Stomach (tissue), 9 donors: Measurements from ENCODE around the gene ZNRF3. TPM values are rescaled to one million over a fixed set of nuclear protein-coding genes. Genes with fewer than 3 reads are reported as not detected.
"Not testable (repeated sequence)": the region's sequence is repeated elsewhere in the genome, so short reads cannot be mapped to it uniquely, and the experiment has no call there.

Experiments used
- DNase-seq, 2 donors: peaks; one replicate each; pipeline versions ENCODE4 v3.0.0 to v3.0.0-alpha.2; 2013 to 2019
- H3K27ac ChIP-seq, 5 donors: fragments of 200-600 bp in 4 of 5; sonication (generic) in 4 of 5; one replicate each; pipeline ENCODE4 v1.5.1; 2013 to 2019; ENCODE audit warnings: mild to moderate bottlenecking in 1 of 5, moderate library complexity in 1 of 5
- H3K27me3 ChIP-seq, 3 donors: fragments of 200-600 bp; sonication (generic); one replicate each; pipeline ENCODE4 v1.5.1; 2017 to 2019; ENCODE audit warnings: mixed run types in 1 of 3
- H3K36me3 ChIP-seq, 4 donors: fragments of 200-600 bp; sonication (generic); 1 replicate in 3 of 4; 2 replicates in 1 of 4; pipeline ENCODE4 v1.5.1; 2016 to 2019
- H3K4me1 ChIP-seq, 4 donors: fragments of 200-600 bp; sonication (generic); one replicate each; pipeline ENCODE4 v1.5.1; 2016 to 2019
- H3K4me3 ChIP-seq, 4 donors: fragments of 200-600 bp; sonication (generic) in 3 of 4; one replicate each; pipeline ENCODE4 v1.5.1; 2016 to 2019; ENCODE audit warnings: mild to moderate bottlenecking in 1 of 4
- H3K9me3 ChIP-seq, 4 donors: fragments of 200-600 bp; sonication (generic); one replicate each; pipeline ENCODE4 v1.5.1; 2016 to 2019
- CTCF ChIP-seq, 7 experiments: fragments of 450-650 bp in 4 of 7; fragments of 200-600 bp in 3 of 7; sonication (generic) in 3 of 7; IDR thresholded peaks; one replicate each; pipeline ENCODE4 v1.5.1; 2016 to 2019; ENCODE audit warnings: antibody characterized with exemption in 7 of 7, control low read depth in 2 of 7, mild to moderate bottlenecking in 1 of 7
- EP300 ChIP-seq: sonication (generic); formaldehyde crosslinking; IDR thresholded peaks from one replicate; pipeline ENCODE4 v1.6.1; 2017; ENCODE audit warnings: antibody characterized with exemption
- POLR2A ChIP-seq, 4 donors: fragments of 450-650 bp; IDR thresholded peaks; one replicate each; pipeline ENCODE4 v1.6.1; 2016; ENCODE audit warnings: antibody characterized with exemption in 4 of 4, control low read depth in 2 of 4, mild to moderate bottlenecking in 1 of 4, moderate library complexity in 1 of 4
- POLR2AphosphoS5 ChIP-seq, 3 donors: sonication (generic); formaldehyde crosslinking; IDR thresholded peaks; one replicate each; pipeline ENCODE4 v1.6.1; 2016; ENCODE audit warnings: antibody characterized with exemption in 3 of 3
- WGBS, 5 donors: extraction: QIAGEN DNeasy Blood & Tissue Kit in 3 of 5; methylation state at CpG; one replicate each; pipeline versions ENCODE4 v1.1.5 to v1.1.7; 2013 to 2018; 5-methylcytosine and 5-hydroxymethylcytosine counted together
- intact Hi-C: fragments of 100-400 bp; cut with DNase I; formaldehyde crosslinking; loops from one replicate; pipeline ENCODE4 v1.15.1; 2023; ENCODE audit warnings: low total_unique reads
- polyA plus RNA-seq, 3 donors: library from polyadenylated mRNA; stranded (reverse); fragments of 200-250 nt; gene quantifications; one replicate each; pipeline ENCODE4 v1.2.3, GENCODE V29; 2013
- total RNA-seq, 5 donors: library from RNA; depleted of rRNA; stranded (reverse); fragments of >200 nt; gene quantifications; one replicate each; pipeline versions ENCODE4 v1.1.0 to v1.2.3, GENCODE V29; 2014 to 2016
- donor health status: healthy with polysubstance abuse.
- donor health status: Bipolar disorder and iron deficiency.
- donor health status: healthy.

Gene ZNRF3
- total and polyA plus RNA-seq, 8 donors, result 1.4 to 52.7 (median 3.6) TPM

GRCh38 chr22:29080106-29080975, 197.0 kb downstream of the ZNRF3 start:
- H3K27me3 ChIP-seq, result no peaks in the 10 kb centered on the region
- peaks cover 11 to 36% (median 27%) of the 10 kb centered on the region in 4 donors for H3K4me1 ChIP-seq
- TF ChIP-seq POLR2A (IDR thresholded peaks at IDR 0.05) (no peak), EP300 (no peak), CTCF (IDR thresholded peaks at IDR 0.05) (no peak), POLR2AphosphoS5 (IDR thresholded peaks at IDR 0.05) (no peak)
- WGBS, 5 donors, result 80 to 92% (median 83%) methylated on average over 7 of the region's 7 CpGs
- H3K4me3 ChIP-seq, result no peak overlapping the region
- no peaks in the 10 kb centered on the region for H3K36me3 ChIP-seq
- no peak overlapping the region for H3K27ac ChIP-seq
- no peak for DNase-seq
- intact Hi-C loops, result no loop called here
- no peaks in the 10 kb centered on the region for H3K9me3 ChIP-seq

DNA sequence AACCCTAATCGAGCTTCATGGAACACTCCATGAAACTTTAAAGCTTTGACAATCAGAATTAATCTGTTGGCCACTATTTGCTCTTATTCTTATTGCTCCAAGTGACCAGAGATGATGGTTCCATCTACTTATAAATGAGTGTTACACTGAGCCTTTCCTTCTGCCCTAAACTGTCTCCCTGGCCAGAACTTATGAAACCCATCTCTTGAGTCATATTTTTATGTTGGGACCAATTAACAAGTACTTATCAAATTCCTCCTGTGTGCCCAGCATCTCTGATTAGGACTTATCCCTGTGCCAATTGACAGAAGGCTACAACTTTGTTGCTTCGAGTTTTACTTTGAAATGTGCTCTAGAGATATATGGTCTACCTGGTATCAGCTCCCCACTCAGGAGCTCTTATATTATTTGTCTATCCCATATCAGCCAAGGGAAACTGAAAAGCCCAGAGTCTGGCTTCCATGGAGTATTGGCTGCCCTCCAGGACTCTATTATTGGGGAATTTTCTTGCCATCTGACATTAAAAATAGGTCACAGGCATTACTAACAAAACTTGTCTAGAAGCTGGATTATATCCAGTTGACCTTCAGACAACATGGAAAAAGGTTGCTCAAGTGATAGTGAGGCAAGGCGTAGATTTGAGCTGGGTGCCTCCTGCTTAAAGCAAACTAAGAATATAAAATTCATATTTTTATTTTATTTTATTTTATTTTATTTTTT, 198.3 kb downstream of the ZNRF3 start:
- intact Hi-C loops, result no loop called here
- Histone ChIP-seq H3K4me1 (peaks cover 11 to 36% (median 27%) of the 10 kb centered on the region in 4 donors), H3K4me3 (no peak overlapping the region), H3K27ac (peak overlapping the region in 4 of 5 donors; percentile 48 to 57 (median 52)), H3K9me3 (no peaks in the 10 kb centered on the region), H3K27me3 (no peaks in the 10 kb centered on the region), H3K36me3 (no peaks in the 10 kb centered on the region)
- TF ChIP-seq POLR2A (IDR thresholded peaks at IDR 0.05), result no peak
- no peak for TF ChIP-seq POLR2AphosphoS5 (IDR thresholded peaks at IDR 0.05)
- no peak for TF ChIP-seq CTCF (IDR thresholded peaks at IDR 0.05)
- TF ChIP-seq EP300, result no peak
- no peak for DNase-seq
- 21 to 59% (median 31%) methylated on average over 3 of the region's 3 CpGs for WGBS, 5 donors

DNA sequence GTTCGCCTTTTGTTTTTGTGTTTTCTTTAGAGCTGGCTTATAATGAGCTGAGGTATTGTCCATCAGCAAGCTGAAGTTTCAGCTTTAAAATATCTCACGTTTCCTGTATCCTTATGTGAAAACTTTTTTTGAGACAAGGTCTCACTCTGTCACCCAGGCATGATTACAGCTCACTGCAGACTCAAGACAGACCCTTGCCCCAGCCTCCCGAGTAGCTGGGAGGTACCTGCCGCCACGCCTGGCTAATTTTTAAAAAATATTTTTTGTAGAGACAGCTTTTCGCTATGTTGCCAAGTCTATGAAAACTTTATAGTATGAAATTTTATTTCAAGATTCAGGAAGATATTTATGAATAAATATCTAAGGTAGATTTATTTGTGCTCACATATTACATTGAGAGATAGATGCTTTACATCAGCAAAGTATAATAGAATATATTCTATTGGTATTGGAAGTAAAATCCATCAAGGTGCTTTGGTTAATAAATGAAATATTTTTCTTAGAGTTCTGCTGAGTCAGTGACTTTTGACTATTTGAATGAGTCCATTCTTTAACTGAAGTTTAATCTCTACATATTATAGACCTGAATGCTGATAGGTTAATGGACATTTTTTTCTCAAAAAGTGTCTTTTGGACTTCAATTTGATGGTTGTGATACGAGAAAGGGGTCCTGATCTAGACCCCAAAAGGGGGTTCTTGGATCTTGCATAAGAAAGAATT, 199.6 kb downstream of the ZNRF3 start:
- H3K27ac ChIP-seq, result peak overlapping the region in 4 of 5 donors; percentile 49 to 53 (median 52)

GRCh38 chr22:29083576-29083932, 200.2 kb downstream of the ZNRF3 start:
- H3K36me3 ChIP-seq, H3K4me3 ChIP-seq, H3K27me3 ChIP-seq, DNase-seq, intact Hi-C loops, H3K9me3 ChIP-seq: not testable (repeated sequence)
- Histone ChIP-seq H3K4me1 (peaks cover 11 to 33% (median 25%) of the 10 kb centered on the region in 4 donors), H3K27ac (peak overlapping the region in 3 of 5 donors; percentile 30 to 49 (median 30))
- 80 to 98% (median 87%) methylated on average over 7 of the region's 7 CpGs for WGBS, 5 donors

More for the DNA sequence above, 199.6 kb downstream of the ZNRF3 start:
- Histone ChIP-seq H3K9me3 (no peaks in the 10 kb centered on the region), H3K36me3 (no peaks in the 10 kb centered on the region), H3K27me3 (no peaks in the 10 kb centered on the region), H3K4me3 (no peak overlapping the region), H3K4me1 (peaks cover 11 to 35% (median 27%) of the 10 kb centered on the region in 4 donors)
- intact Hi-C loops, result no loop called here
- WGBS, 5 donors, result 69 to 84% (median 81%) methylated on average over 7 of the region's 7 CpGs
- no peak for DNase-seq
- no peak for TF ChIP-seq POLR2A (IDR thresholded peaks at IDR 0.05)
- no peak for TF ChIP-seq EP300
- TF ChIP-seq CTCF (IDR thresholded peaks at IDR 0.05), result no peak
- no peak for TF ChIP-seq POLR2AphosphoS5 (IDR thresholded peaks at IDR 0.05)
